ENCODE data around the gene GRIN3A.
A peak's percentile ranks its signal among the peaks of the same experiment; 100 is the strongest.

GRIN3A gene

GRCh38 chr9:101569741-101570501 lies 168.5 kb downstream of the GRIN3A start:
- TF ChIP-seq, protein P1, sequence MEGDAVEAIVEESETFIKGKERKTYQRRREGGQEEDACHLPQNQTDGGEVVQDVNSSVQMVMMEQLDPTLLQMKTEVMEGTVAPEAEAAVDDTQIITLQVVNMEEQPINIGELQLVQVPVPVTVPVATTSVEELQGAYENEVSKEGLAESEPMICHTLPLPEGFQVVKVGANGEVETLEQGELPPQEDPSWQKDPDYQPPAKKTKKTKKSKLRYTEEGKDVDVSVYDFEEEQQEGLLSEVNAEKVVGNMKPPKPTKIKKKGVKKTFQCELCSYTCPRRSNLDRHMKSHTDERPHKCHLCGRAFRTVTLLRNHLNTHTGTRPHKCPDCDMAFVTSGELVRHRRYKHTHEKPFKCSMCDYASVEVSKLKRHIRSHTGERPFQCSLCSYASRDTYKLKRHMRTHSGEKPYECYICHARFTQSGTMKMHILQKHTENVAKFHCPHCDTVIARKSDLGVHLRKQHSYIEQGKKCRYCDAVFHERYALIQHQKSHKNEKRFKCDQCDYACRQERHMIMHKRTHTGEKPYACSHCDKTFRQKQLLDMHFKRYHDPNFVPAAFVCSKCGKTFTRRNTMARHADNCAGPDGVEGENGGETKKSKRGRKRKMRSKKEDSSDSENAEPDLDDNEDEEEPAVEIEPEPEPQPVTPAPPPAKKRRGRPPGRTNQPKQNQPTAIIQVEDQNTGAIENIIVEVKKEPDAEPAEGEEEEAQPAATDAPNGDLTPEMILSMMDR (conservative IDR thresholded peaks at IDR 0.05; ENCODE audit: low read length): no peak
- H3K4me3 ChIP-seq (ENCODE audit: low read length): no peak overlapping the region
- peak; percentile 12 for DNase-seq (ENCODE audit: low read depth)

- TF ChIP-seq, protein P1 (conservative IDR thresholded peaks at IDR 0.05; ENCODE audit: low read length): no peak
- no peak for DNase-seq (ENCODE audit: low read depth)
- no peak overlapping the region for H3K4me3 ChIP-seq (ENCODE audit: low read length)
These were observed 170.6 kb downstream of the GRIN3A start for GRCh38 chr9:101567725-101568350.

- H3K4me3 ChIP-seq (ENCODE audit: low read length): no peak overlapping the region
- DNase-seq (ENCODE audit: low read depth): peak; percentile 43
- TF ChIP-seq, protein P1 (conservative IDR thresholded peaks at IDR 0.05; ENCODE audit: low read length): peak; percentile 65
These were observed 171.3 kb downstream of the GRIN3A start for GRCh38 chr9:101566904-101567724.

- DNase-seq (ENCODE audit: low read depth): no peak
- H3K4me3 ChIP-seq (ENCODE audit: low read length): no peak overlapping the region
- TF ChIP-seq, protein P1 (conservative IDR thresholded peaks at IDR 0.05; ENCODE audit: low read length): no peak
These were observed 174.2 kb downstream of the GRIN3A start for GRCh38 chr9:101564252-101564651.

- DNase-seq (ENCODE audit: low read depth): no peak
- TF ChIP-seq, protein P1 (conservative IDR thresholded peaks at IDR 0.05; ENCODE audit: low read length): no peak
- no peak overlapping the region for H3K4me3 ChIP-seq (ENCODE audit: low read length)
These were observed 175.5 kb downstream of the GRIN3A start for GRCh38 chr9:101562966-101563365.

GRCh38 chr9:101561740-101562139 lies 176.7 kb downstream of the GRIN3A start:
- H3K4me3 ChIP-seq (ENCODE audit: low read length): no peak overlapping the region
- TF ChIP-seq, protein P1 (conservative IDR thresholded peaks at IDR 0.05; ENCODE audit: low read length): no peak
- DNase-seq (ENCODE audit: low read depth): no peak
